Cortex of kidney (tissue), 1 donor: ENCODE measurements around the gene CLCN1.

Source experiments
- DNase-seq: peaks from one replicate; lab custom pipeline; 2025; lab: John Stamatoyannopoulos, UW

The CLCN1 gene

GRCh38 chr7:143295870-143296269, 20.0 kb upstream of the CLCN1 start:
- no peak for DNase-seq

- DNase-seq: no peak
These were observed 19.2 kb upstream of the CLCN1 start for GRCh38 chr7:143296686-143297085.

GRCh38 chr7:143299346-143299745, 16.6 kb upstream of the CLCN1 start:
- no peak for DNase-seq

- no peak for DNase-seq
These were observed 16.1 kb upstream of the CLCN1 start for GRCh38 chr7:143299840-143300239.

- DNase-seq: no peak
These were observed 14.7 kb upstream of the CLCN1 start for GRCh38 chr7:143300959-143301935.

- no peak for DNase-seq
These were observed 12.2 kb upstream of the CLCN1 start for GRCh38 chr7:143303733-143304132.

GRCh38 chr7:143304938-143305337, 11.0 kb upstream of the CLCN1 start:
- DNase-seq: no peak

- no peak for DNase-seq
These were observed 10.4 kb upstream of the CLCN1 start for GRCh38 chr7:143305423-143306070.

GRCh38 chr7:143308632-143309031, 7.3 kb upstream of the CLCN1 start:
- no peak for DNase-seq

- no peak for DNase-seq
These were observed 1.8 kb upstream of the CLCN1 start for GRCh38 chr7:143314127-143314526.

- no peak for DNase-seq
These were observed 581 bp downstream of the CLCN1 start for GRCh38 chr7:143316492-143316891.

GRCh38 chr7:143318661-143319060, 2.8 kb downstream of the CLCN1 start:
- no peak for DNase-seq

- DNase-seq: no peak
These were observed 4.7 kb downstream of the CLCN1 start for GRCh38 chr7:143320620-143321019.

GRCh38 chr7:143321242-143321641, 5.3 kb downstream of the CLCN1 start:
- DNase-seq: no peak

GRCh38 chr7:143321734-143322133, 5.8 kb downstream of the CLCN1 start:
- no peak for DNase-seq

- no peak for DNase-seq
These were observed 7.1 kb downstream of the CLCN1 start for GRCh38 chr7:143322760-143323633.

GRCh38 chr7:143323653-143324052, 7.7 kb downstream of the CLCN1 start:
- DNase-seq: no peak

- DNase-seq: no peak
These were observed 9.3 kb downstream of the CLCN1 start for GRCh38 chr7:143325240-143325639.

- no peak for DNase-seq
These were observed 12.0 kb downstream of the CLCN1 start for GRCh38 chr7:143327903-143328302.

GRCh38 chr7:143329471-143330170, 13.7 kb downstream of the CLCN1 start:
- no peak for DNase-seq

GRCh38 chr7:143331179-143331801, 15.4 kb downstream of the CLCN1 start:
- no peak for DNase-seq
